MCF 10A (cell line): ENCODE measurements around the gene SND1. TPM values are rescaled to one million over a fixed set of nuclear protein-coding genes. Genes with fewer than 3 reads are reported as not detected.

Experiments
- BruUV-seq: library from RNA; stranded (reverse); fragments of 400-500 nt; replicated peaks from 2 replicates; lab custom pipeline; 2021; lab: Mats Ljungman, UMichigan
- CTCF ChIA-PET: fragments of 300-600 bp; sonication (Branson Sonifier 250); formaldehyde crosslinking; extraction: SDS; loops from one replicate; lab custom pipeline; 2021; ENCODE audit warnings: antibody characterized with exemption, inconsistent platforms; lab: Yijun Ruan, JAX
- POLR2A ChIA-PET: fragments of 300-600, 350-650 bp; sonication (Branson Sonifier 250); formaldehyde crosslinking; extraction: SDS; loops from one replicate; lab custom pipeline; 2020; ENCODE audit warnings: antibody characterized with exemption, inconsistent platforms; lab: Yijun Ruan, JAX
- DNase-seq: peaks from one replicate; pipeline ENCODE4 v3.0.0-alpha.2; 2018; ENCODE audit not compliant: unreplicated experiment
- H3K27ac Mint-ChIP-seq: one replicate; pipeline ENCODE4 v1.8.0; 2022; ENCODE audit warnings: mild to moderate bottlenecking, low read depth, mixed read lengths; ENCODE audit not compliant: unreplicated experiment
- H3K27me3 Mint-ChIP-seq: one replicate; pipeline ENCODE4 v1.8.0; 2022; ENCODE audit warnings: mixed read lengths; ENCODE audit not compliant: insufficient read depth, unreplicated experiment
- H3K36me3 Mint-ChIP-seq: one replicate; pipeline ENCODE4 v1.8.0; 2022; ENCODE audit warnings: mild to moderate bottlenecking, moderate library complexity, mixed read lengths; ENCODE audit not compliant: insufficient read depth, unreplicated experiment
- H3K4me1 Mint-ChIP-seq: one replicate; pipeline ENCODE4 v1.8.0; 2022; ENCODE audit warnings: mixed read lengths; ENCODE audit not compliant: insufficient read depth, unreplicated experiment
- H3K4me3 Mint-ChIP-seq: one replicate; pipeline ENCODE4 v1.8.0; 2022; ENCODE audit warnings: mild to moderate bottlenecking, moderate library complexity, mixed read lengths; ENCODE audit not compliant: unreplicated experiment
- H3K9me3 Mint-ChIP-seq: one replicate; pipeline ENCODE4 v1.8.0; 2022; ENCODE audit warnings: mixed read lengths; ENCODE audit not compliant: unreplicated experiment
- CTCF ChIP-seq: fragments of 200-600 bp; IDR thresholded peaks from one replicate; pipeline ENCODE4 v1.8.0; 2022; ENCODE audit warnings: antibody characterized with exemption, mild to moderate bottlenecking; ENCODE audit not compliant: unreplicated experiment
- intact Hi-C: fragments of 100-400 bp; cut with micrococcal nuclease; formaldehyde crosslinking; loops from 2 replicates; pipeline ENCODE4 v1.14.1; 2022
- total RNA-seq: library from RNA; stranded (reverse); gene quantifications from 2 replicates; pipeline ENCODE4 v1.2.3, GENCODE V29; 2022

Gene SND1
- total RNA-seq, 1 experiment from 2014 or later: 297 TPM

GRCh38 chr7:128068785-128069184 lies 416.8 kb downstream of the SND1 start:
- no peak overlapping the region for H3K4me3 Mint-ChIP-seq
- BruUV-seq: no TSS peak

GRCh38 chr7:128069373-128070364 lies 417.7 kb downstream of the SND1 start:
- ChIA-PET CTCF (interaction anchor here (0.6 to 2.0 kb wide), 2 partner anchors 19 to 139 kb away, joined by 3 to 9 read pairs; no protein-coding TSS in a partner anchor), POLR2A (interaction anchor here (0.8 kb wide), 1 partner anchor 19 kb away, joined by 3 read pairs; no protein-coding TSS in a partner anchor)
- Mint-ChIP-seq H3K27ac (no peak overlapping the region), H3K9me3 (no peaks in the 10 kb centered on the region), H3K27me3 (no peaks in the 10 kb centered on the region), H3K4me1 (no peaks in the 10 kb centered on the region), H3K4me3 (no peak overlapping the region), H3K36me3 (peaks cover 25% of the 10 kb centered on the region)
- no TSS peak for BruUV-seq
- intact Hi-C loops: no loop called here
- no peak for TF ChIP-seq CTCF
- DNase-seq: no peak

More at GRCh38 chr7:128068785-128069184, 416.8 kb downstream of the SND1 start:
- POLR2A ChIA-PET: interaction anchor here (0.9 to 1.3 kb wide), 2 partner anchors 14 to 44 kb away, joined by 3 to 5 read pairs; no protein-coding TSS in a partner anchor
- no peak for TF ChIP-seq CTCF
- CTCF ChIA-PET: interaction anchor here (0.7 to 2.0 kb wide), 4 partner anchors 10 to 140 kb away, joined by 3 to 9 read pairs (median 4); no protein-coding TSS in a partner anchor
- intact Hi-C loops: no loop called here
- H3K4me1 Mint-ChIP-seq: no peaks in the 10 kb centered on the region
- no peaks in the 10 kb centered on the region for H3K9me3 Mint-ChIP-seq
- DNase-seq: no peak
- peaks cover 29% of the 10 kb centered on the region for H3K36me3 Mint-ChIP-seq
- no peak overlapping the region for H3K27ac Mint-ChIP-seq
- no peaks in the 10 kb centered on the region for H3K27me3 Mint-ChIP-seq

GRCh38 chr7:128071376-128071775 lies 419.4 kb downstream of the SND1 start:
- no peak for TF ChIP-seq CTCF
- Mint-ChIP-seq H3K4me1 (no peaks in the 10 kb centered on the region), H3K27ac (no peak overlapping the region), H3K36me3 (peaks cover 36% of the 10 kb centered on the region), H3K27me3 (no peaks in the 10 kb centered on the region), H3K4me3 (no peak overlapping the region), H3K9me3 (no peaks in the 10 kb centered on the region)
- POLR2A ChIA-PET: no interaction called here
- no TSS peak for BruUV-seq
- CTCF ChIA-PET: no interaction called here
- intact Hi-C loops: no loop called here
- DNase-seq: no peak

- intact Hi-C loops: no loop called here
- POLR2A ChIA-PET: no interaction called here
- peaks cover 40% of the 10 kb centered on the region for H3K36me3 Mint-ChIP-seq
- no TSS peak for BruUV-seq
- H3K4me3 Mint-ChIP-seq: no peak overlapping the region
- CTCF ChIA-PET: no interaction called here
- no peak for DNase-seq
- no peaks in the 10 kb centered on the region for H3K9me3 Mint-ChIP-seq
- no peak overlapping the region for H3K27ac Mint-ChIP-seq
- no peaks in the 10 kb centered on the region for H3K27me3 Mint-ChIP-seq
- H3K4me1 Mint-ChIP-seq: no peaks in the 10 kb centered on the region
- no peak for TF ChIP-seq CTCF
These were observed 419.8 kb downstream of the SND1 start for GRCh38 chr7:128071801-128072200.
